GM23338 (cell line): ENCODE results near the gene POLDIP3. TPM values are rescaled to one million over a fixed set of nuclear protein-coding genes. Genes with fewer than 3 reads are reported as not detected.

Experiments
- ATAC-seq: fragments of 200-7000 bp; cut with Tn5 transposase; 3 replicates; pipeline ENCODE4 v1.9.1; 2020
- DNase-seq: peaks from one replicate; pipeline ENCODE4 v3.0.0-alpha.2; 2015; ENCODE audit warnings: low spot score
- H2AFZ ChIP-seq: fragments of 200-600 bp; sonication (generic); 2 replicates; pipeline ENCODE4 v1.8.0; 2016; ENCODE audit warnings: antibody characterized with exemption, mild to moderate bottlenecking, moderate library complexity
- H3F3A ChIP-seq: fragments of 200-600 bp; sonication (generic); replicated peaks from 2 replicates; pipeline ENCODE4 v1.8.0; 2017; ENCODE audit warnings: antibody characterized with exemption, mixed run types, low read depth
- H3K27ac ChIP-seq: fragments of 200-600 bp; sonication (generic); 2 replicates; pipeline ENCODE4 v1.6.1; 2016; ENCODE audit warnings: low read depth
- H3K27me3 ChIP-seq: fragments of 200-600 bp; sonication (generic); 2 replicates; pipeline ENCODE4 v1.8.0; 2016; ENCODE audit warnings: mild to moderate bottlenecking, mixed run types, moderate library complexity; ENCODE audit not compliant: insufficient read depth
- H3K36me3 ChIP-seq: fragments of 200-600 bp; sonication (generic); 2 replicates; pipeline ENCODE4 v1.8.0; 2016; ENCODE audit warnings: mild to moderate bottlenecking; ENCODE audit not compliant: insufficient read depth
- H3K4me1 ChIP-seq: fragments of 200-600 bp; sonication (generic); 2 replicates; pipeline ENCODE4 v1.8.0; 2016; ENCODE audit warnings: mild to moderate bottlenecking, moderate library complexity; ENCODE audit not compliant: insufficient read depth
- H3K4me2 ChIP-seq: fragments of 200-600 bp; sonication (generic); 2 replicates; pipeline ENCODE4 v1.7.1; 2017; ENCODE audit warnings: mixed run types
- H3K4me3 ChIP-seq: fragments of 200-600 bp; sonication (generic); 2 replicates; pipeline ENCODE4 v1.6.1; 2016; ENCODE audit warnings: mixed run types
- H3K79me2 ChIP-seq: fragments of 200-600 bp; sonication (generic); replicated peaks from 2 replicates; pipeline ENCODE4 v1.8.0; 2017; ENCODE audit warnings: mild to moderate bottlenecking; ENCODE audit not compliant: insufficient read depth
- H3K9me2 ChIP-seq: fragments of 200-600 bp; sonication (generic); 2 replicates; pipeline ENCODE4 v1.8.0; 2017; ENCODE audit not compliant: insufficient read depth
- H4K20me1 ChIP-seq: fragments of 200-600 bp; sonication (generic); replicated peaks from 2 replicates; pipeline ENCODE4 v1.8.0; 2017; ENCODE audit warnings: mild to moderate bottlenecking; ENCODE audit not compliant: insufficient read depth
- H3K27ac Mint-ChIP-seq: 2 replicates; pipeline ENCODE4 v1.8.0; 2020; ENCODE audit warnings: inconsistent platforms, mild to moderate bottlenecking, moderate library complexity, mixed read lengths
- H3K27me3 Mint-ChIP-seq: 3 replicates; pipeline ENCODE4 v1.8.0; 2022; ENCODE audit warnings: low read depth, mild to moderate bottlenecking, moderate library complexity, mixed read lengths, inconsistent platforms; ENCODE audit not compliant: insufficient read depth, poor library complexity
- H3K36me3 Mint-ChIP-seq: 3 replicates; pipeline ENCODE4 v1.8.0; 2021; ENCODE audit warnings: low read depth, mild to moderate bottlenecking, inconsistent platforms, moderate library complexity, mixed read lengths
- H3K4me1 Mint-ChIP-seq: 3 replicates; pipeline ENCODE4 v1.8.0; 2020; ENCODE audit warnings: mild to moderate bottlenecking, inconsistent platforms, mixed read lengths
- H3K4me3 Mint-ChIP-seq: 3 replicates; pipeline ENCODE4 v1.8.0; 2021; ENCODE audit warnings: moderate library complexity, mild to moderate bottlenecking, inconsistent platforms, mixed read lengths
- H3K9me3 Mint-ChIP-seq: 3 replicates; pipeline ENCODE4 v1.8.0; 2020; ENCODE audit warnings: moderate library complexity, mild to moderate bottlenecking, inconsistent platforms, mixed read lengths
- EZH2 ChIP-seq: fragments of 200-600 bp; sonication (generic); IDR thresholded peaks from one replicate; pipeline ENCODE4 v1.8.0; 2017; ENCODE audit warnings: antibody characterized with exemption, mild to moderate bottlenecking, low read depth; ENCODE audit not compliant: unreplicated experiment
- EZH2phosphoT487 ChIP-seq: fragments of 200-600 bp; sonication (generic); IDR thresholded peaks from one replicate; pipeline ENCODE4 v1.8.1; 2018; ENCODE audit warnings: antibody characterized with exemption; ENCODE audit not compliant: unreplicated experiment
- JUNB ChIP-seq: IDR thresholded peaks from one replicate; pipeline ENCODE4 v1.6.1; 2016; ENCODE audit warnings: antibody characterized with exemption; ENCODE audit not compliant: unreplicated experiment
- NANOG ChIP-seq: IDR thresholded peaks from 2 replicates; pipeline ENCODE4 v1.6.1; 2016; ENCODE audit warnings: antibody characterized with exemption, borderline replicate concordance
- POLR2AphosphoS5 ChIP-seq: IDR thresholded peaks from 2 replicates; pipeline ENCODE4 v1.6.1; 2016; ENCODE audit warnings: antibody characterized with exemption, low read depth
- ZNF114 ChIP-seq: fragments of 250-450 bp; sonication (Bioruptor Pico); IDR thresholded peaks from 2 replicates; pipeline ENCODE4 v1.5.0; 2020; ENCODE audit warnings: mild to moderate bottlenecking, moderate library complexity
- ZNF331 ChIP-seq: fragments of 250-450 bp; sonication (Bioruptor Pico); IDR thresholded peaks from 2 replicates; pipeline ENCODE4 v1.5.0; 2020; ENCODE audit warnings: low read depth, mild to moderate bottlenecking, moderate library complexity
- polyA plus RNA-seq: library from polyadenylated mRNA; unstranded; fragments of >200 nt; fragmentation: Nextera tagmentation; extraction: Ambion mirVana; gene quantifications from 2 replicates; pipeline ENCODE4 v1.2.1, GENCODE V29; 2016
- total RNA-seq: library from RNA; depleted of rRNA; stranded (reverse); fragments of >200 nt; shearing (Covaris generic); gene quantifications from 2 replicates; pipeline ENCODE4 v1.2.3, GENCODE V29; 2014
- TF ChIP-seq, protein P1 (sequence below): fragments of 250-450 bp; sonication (Bioruptor Pico); IDR thresholded peaks from 2 replicates; pipeline ENCODE4 v1.5.0; 2020; ENCODE audit warnings: mild to moderate bottlenecking, moderate library complexity
- TF ChIP-seq, protein P2 (sequence below): IDR thresholded peaks from 2 replicates; pipeline ENCODE4 v1.6.1; 2016; ENCODE audit warnings: antibody characterized with exemption

POLDIP3 gene
- total and polyA plus RNA-seq, 2 experiments from 2014 or later: 38.2 to 54.3 TPM

- DNase-seq (no peak), ATAC-seq (no peak)
- H3K4me3 ChIP-seq: peak overlapping the region; percentile 99
- H3K9me3 Mint-ChIP-seq: no peaks in the 10 kb centered on the region; the same call in 2 of the 3 replicates
- peak overlapping the region; percentile 99 for H3K4me2 ChIP-seq
- peaks cover 5% of the 10 kb centered on the region for H3F3A ChIP-seq
- peaks cover 40% of the 10 kb centered on the region for H3K27me3 Mint-ChIP-seq
- H3K27ac Mint-ChIP-seq: peak overlapping the region; percentile 96
- H3K9me2 ChIP-seq: no peaks in the 10 kb centered on the region
- peaks cover 41% of the 10 kb centered on the region for H3K36me3 Mint-ChIP-seq
- peak overlapping the region; percentile 94 for H3K27ac ChIP-seq
- peaks cover 15% of the 10 kb centered on the region; the same call in 1 of the 2 replicates for H3K4me1 ChIP-seq
- H4K20me1 ChIP-seq: peaks cover 32% of the 10 kb centered on the region
- H3K4me1 Mint-ChIP-seq: peaks cover 49% of the 10 kb centered on the region
- peak overlapping the region; percentile 92 for H3K4me3 Mint-ChIP-seq
- H3K27me3 ChIP-seq: no peaks in the 10 kb centered on the region
- no peaks in the 10 kb centered on the region for H3K36me3 ChIP-seq
- H3K79me2 ChIP-seq: peaks cover 54% of the 10 kb centered on the region
- no peak overlapping the region for H2AFZ ChIP-seq
- TF ChIP-seq EZH2phosphoT487: no peak
- no peak for TF ChIP-seq EZH2
- TF ChIP-seq, protein P1, sequence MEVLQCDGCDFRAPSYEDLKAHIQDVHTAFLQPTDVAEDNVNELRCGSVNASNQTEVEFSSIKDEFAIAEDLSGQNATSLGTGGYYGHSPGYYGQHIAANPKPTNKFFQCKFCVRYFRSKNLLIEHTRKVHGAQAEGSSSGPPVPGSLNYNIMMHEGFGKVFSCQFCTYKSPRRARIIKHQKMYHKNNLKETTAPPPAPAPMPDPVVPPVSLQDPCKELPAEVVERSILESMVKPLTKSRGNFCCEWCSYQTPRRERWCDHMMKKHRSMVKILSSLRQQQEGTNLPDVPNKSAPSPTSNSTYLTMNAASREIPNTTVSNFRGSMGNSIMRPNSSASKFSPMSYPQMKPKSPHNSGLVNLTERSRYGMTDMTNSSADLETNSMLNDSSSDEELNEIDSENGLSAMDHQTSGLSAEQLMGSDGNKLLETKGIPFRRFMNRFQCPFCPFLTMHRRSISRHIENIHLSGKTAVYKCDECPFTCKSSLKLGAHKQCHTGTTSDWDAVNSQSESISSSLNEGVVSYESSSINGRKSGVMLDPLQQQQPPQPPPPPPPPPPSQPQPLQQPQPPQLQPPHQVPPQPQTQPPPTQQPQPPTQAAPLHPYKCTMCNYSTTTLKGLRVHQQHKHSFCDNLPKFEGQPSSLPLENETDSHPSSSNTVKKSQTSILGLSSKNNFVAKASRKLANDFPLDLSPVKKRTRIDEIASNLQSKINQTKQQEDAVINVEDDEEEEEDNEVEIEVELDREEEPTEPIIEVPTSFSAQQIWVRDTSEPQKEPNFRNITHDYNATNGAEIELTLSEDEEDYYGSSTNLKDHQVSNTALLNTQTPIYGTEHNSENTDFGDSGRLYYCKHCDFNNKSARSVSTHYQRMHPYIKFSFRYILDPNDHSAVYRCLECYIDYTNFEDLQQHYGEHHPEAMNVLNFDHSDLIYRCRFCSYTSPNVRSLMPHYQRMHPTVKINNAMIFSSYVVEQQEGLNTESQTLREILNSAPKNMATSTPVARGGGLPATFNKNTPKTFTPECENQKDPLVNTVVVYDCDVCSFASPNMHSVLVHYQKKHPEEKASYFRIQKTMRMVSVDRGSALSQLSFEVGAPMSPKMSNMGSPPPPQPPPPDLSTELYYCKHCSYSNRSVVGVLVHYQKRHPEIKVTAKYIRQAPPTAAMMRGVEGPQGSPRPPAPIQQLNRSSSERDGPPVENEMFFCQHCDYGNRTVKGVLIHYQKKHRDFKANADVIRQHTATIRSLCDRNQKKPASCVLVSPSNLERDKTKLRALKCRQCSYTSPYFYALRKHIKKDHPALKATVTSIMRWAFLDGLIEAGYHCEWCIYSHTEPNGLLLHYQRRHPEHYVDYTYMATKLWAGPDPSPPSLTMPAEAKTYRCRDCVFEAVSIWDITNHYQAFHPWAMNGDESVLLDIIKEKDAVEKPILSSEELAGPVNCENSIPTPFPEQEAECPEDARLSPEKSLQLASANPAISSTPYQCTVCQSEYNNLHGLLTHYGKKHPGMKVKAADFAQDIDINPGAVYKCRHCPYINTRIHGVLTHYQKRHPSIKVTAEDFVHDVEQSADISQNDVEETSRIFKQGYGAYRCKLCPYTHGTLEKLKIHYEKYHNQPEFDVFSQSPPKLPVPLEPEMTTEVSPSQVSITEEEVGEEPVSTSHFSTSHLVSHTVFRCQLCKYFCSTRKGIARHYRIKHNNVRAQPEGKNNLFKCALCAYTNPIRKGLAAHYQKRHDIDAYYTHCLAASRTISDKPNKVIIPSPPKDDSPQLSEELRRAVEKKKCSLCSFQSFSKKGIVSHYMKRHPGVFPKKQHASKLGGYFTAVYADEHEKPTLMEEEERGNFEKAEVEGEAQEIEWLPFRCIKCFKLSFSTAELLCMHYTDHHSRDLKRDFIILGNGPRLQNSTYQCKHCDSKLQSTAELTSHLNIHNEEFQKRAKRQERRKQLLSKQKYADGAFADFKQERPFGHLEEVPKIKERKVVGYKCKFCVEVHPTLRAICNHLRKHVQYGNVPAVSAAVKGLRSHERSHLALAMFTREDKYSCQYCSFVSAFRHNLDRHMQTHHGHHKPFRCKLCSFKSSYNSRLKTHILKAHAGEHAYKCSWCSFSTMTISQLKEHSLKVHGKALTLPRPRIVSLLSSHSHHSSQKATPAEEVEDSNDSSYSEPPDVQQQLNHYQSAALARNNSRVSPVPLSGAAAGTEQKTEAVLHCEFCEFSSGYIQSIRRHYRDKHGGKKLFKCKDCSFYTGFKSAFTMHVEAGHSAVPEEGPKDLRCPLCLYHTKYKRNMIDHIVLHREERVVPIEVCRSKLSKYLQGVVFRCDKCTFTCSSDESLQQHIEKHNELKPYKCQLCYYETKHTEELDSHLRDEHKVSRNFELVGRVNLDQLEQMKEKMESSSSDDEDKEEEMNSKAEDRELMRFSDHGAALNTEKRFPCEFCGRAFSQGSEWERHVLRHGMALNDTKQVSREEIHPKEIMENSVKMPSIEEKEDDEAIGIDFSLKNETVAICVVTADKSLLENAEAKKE (CRISPR knock-in tag): no peak
- TF ChIP-seq ZNF114 (CRISPR knock-in tag): no peak
- TF ChIP-seq, protein P2, sequence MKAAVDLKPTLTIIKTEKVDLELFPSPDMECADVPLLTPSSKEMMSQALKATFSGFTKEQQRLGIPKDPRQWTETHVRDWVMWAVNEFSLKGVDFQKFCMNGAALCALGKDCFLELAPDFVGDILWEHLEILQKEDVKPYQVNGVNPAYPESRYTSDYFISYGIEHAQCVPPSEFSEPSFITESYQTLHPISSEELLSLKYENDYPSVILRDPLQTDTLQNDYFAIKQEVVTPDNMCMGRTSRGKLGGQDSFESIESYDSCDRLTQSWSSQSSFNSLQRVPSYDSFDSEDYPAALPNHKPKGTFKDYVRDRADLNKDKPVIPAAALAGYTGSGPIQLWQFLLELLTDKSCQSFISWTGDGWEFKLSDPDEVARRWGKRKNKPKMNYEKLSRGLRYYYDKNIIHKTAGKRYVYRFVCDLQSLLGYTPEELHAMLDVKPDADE: no peak
- no peak for TF ChIP-seq NANOG
- TF ChIP-seq ZNF331 (CRISPR knock-in tag): no peak
- no peak for TF ChIP-seq POLR2AphosphoS5
- no peak for TF ChIP-seq JUNB
Measured at GRCh38 chr22:42613872-42614301, 796 bp downstream of the POLDIP3 start.
